ENCODE results near the gene ADAR. TPM values are rescaled to one million over a fixed set of nuclear protein-coding genes. Genes with fewer than 3 reads are reported as not detected.
A peak's percentile ranks its signal among the peaks of the same experiment; 100 is the strongest.

Gene ADAR
- total and polyA plus RNA-seq, 5 donors from 2014 or later, result 94.6 to 264 (median 110) TPM

DNA sequence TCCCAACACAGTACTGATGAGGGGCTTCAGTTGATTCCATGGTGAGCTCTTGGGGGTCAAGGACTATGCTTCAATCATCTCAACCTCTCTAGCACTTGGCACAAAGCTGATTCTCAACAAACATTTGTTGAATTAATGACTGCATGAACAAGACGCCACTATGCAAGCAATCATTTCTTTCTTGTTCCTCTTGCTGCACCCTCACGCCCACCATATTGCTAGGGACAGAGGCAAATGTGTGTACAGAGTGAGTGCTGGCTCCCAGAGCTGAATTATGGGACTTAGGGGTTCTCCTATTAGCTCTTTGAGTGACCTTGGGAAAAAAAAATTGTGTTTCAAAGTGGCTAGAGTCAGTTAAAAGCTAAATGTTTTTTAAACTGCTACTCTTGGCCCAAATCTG is 2.5 kb downstream of the ADAR start:
- Histone ChIP-seq H3K27ac (ENCODE audit: insufficient read depth, low read length, poor library complexity, severe bottlenecking) (peak overlapping the region; percentile 49), H3K9me3 (ENCODE audit: control insufficient read depth in 2 of 2, low read length in 2 of 2) (no peaks in the 10 kb centered on the region), H3K4me3 (ENCODE audit: low read depth, low read length) (peak overlapping the region; percentile 60), H3K4me1 (ENCODE audit: control insufficient read depth, insufficient read depth, low read length, poor library complexity, severe bottlenecking) (peaks cover 81% of the 10 kb centered on the region), H3K27me3 (ENCODE audit: control insufficient read depth, insufficient read depth, low read length) (no peaks in the 10 kb centered on the region), H3K36me3 (ENCODE audit: control insufficient read depth, insufficient read depth, low read length) (peaks cover 41% of the 10 kb centered on the region)
- Mint-ChIP-seq H3K27ac (peak overlapping the region; percentile 83 to 86 (median 86)), H3K4me3 (peak overlapping the region; percentile 44 to 98 (median 78)), H3K4me1 (peaks cover 35 to 90% (median 63%) of the 10 kb centered on the region in 4 donors), H3K36me3 (peaks cover 12% of the 10 kb centered on the region), H3K27me3 (no peaks in the 10 kb centered on the region), H3K9me3 (no peaks in the 10 kb centered on the region)
- DNase-seq, result no peak
- no peak for ATAC-seq (ENCODE audit: low read depth in 2 of 2)

- no peaks in the 10 kb centered on the region for H3K27me3 Mint-ChIP-seq
- peaks cover 24% of the 10 kb centered on the region for H3K36me3 Mint-ChIP-seq
- peaks cover 26 to 89% (median 58%) of the 10 kb centered on the region in 4 donors for H3K4me1 Mint-ChIP-seq
- no peaks in the 10 kb centered on the region for H3K9me3 Mint-ChIP-seq
- Histone ChIP-seq H3K4me3 (ENCODE audit: low read depth, low read length) (no peak overlapping the region), H3K27ac (ENCODE audit: insufficient read depth, low read length, poor library complexity, severe bottlenecking) (peak overlapping the region; percentile 49), H3K9me3 (ENCODE audit: control insufficient read depth in 2 of 2, low read length in 2 of 2) (no peaks in the 10 kb centered on the region), H3K27me3 (ENCODE audit: control insufficient read depth, insufficient read depth, low read length) (no peaks in the 10 kb centered on the region), H3K36me3 (ENCODE audit: control insufficient read depth, insufficient read depth, low read length) (peaks cover 56% of the 10 kb centered on the region), H3K4me1 (ENCODE audit: control insufficient read depth, insufficient read depth, low read length, poor library complexity, severe bottlenecking) (peaks cover 70% of the 10 kb centered on the region)
- no peak for DNase-seq
- peak overlapping the region in 1 of 3 donors; percentile 75 for H3K27ac Mint-ChIP-seq
- H3K4me3 Mint-ChIP-seq, result peak overlapping the region in 1 of 4 donors; percentile 98
- ATAC-seq (ENCODE audit: low read depth in 2 of 2), result no peak
These were observed 4.7 kb downstream of the ADAR start for GRCh38 chr1:154603317-154603716.

DNA sequence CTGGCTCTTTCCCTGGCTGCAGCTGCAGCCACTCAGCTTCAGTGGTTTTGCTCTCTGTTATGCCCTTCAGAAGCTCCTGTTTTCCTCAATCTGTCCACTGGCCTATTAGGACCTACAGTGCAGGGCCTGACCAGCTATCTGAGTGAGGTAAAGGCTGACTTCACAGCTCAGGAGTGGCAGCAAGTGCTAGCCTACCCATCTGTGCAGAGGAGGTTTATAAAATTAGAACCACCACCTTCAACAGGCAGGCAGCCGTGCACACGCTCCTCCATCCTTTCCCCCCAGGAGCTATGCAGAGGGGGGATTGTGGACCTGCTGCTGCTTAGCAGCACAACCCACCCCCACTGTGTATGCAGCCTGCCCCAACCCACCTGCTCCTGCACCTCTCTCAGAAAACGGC is 8.3 kb downstream of the ADAR start:
- H3K27me3 ChIP-seq (ENCODE audit: control insufficient read depth, insufficient read depth, low read length), result no peaks in the 10 kb centered on the region
- Mint-ChIP-seq H3K27me3 (no peaks in the 10 kb centered on the region), H3K4me1 (peaks cover 18 to 59% (median 38%) of the 10 kb centered on the region in 4 donors), H3K36me3 (peaks cover 45% of the 10 kb centered on the region), H3K9me3 (no peaks in the 10 kb centered on the region), H3K4me3 (peak overlapping the region in 1 of 4 donors; percentile 11), H3K27ac (peak overlapping the region in 1 of 3 donors; percentile 51)
- no peaks in the 10 kb centered on the region for H3K9me3 ChIP-seq (ENCODE audit: control insufficient read depth in 2 of 2, low read length in 2 of 2)
- peaks cover 41% of the 10 kb centered on the region for H3K4me1 ChIP-seq (ENCODE audit: control insufficient read depth, insufficient read depth, low read length, poor library complexity, severe bottlenecking)
- H3K27ac ChIP-seq (ENCODE audit: insufficient read depth, low read length, poor library complexity, severe bottlenecking), result no peak overlapping the region
- H3K36me3 ChIP-seq (ENCODE audit: control insufficient read depth, insufficient read depth, low read length), result peaks cover 86% of the 10 kb centered on the region
- no peak for ATAC-seq (ENCODE audit: low read depth in 2 of 2)
- DNase-seq, result no peak
- H3K4me3 ChIP-seq (ENCODE audit: low read depth, low read length), result no peak overlapping the region

DNA sequence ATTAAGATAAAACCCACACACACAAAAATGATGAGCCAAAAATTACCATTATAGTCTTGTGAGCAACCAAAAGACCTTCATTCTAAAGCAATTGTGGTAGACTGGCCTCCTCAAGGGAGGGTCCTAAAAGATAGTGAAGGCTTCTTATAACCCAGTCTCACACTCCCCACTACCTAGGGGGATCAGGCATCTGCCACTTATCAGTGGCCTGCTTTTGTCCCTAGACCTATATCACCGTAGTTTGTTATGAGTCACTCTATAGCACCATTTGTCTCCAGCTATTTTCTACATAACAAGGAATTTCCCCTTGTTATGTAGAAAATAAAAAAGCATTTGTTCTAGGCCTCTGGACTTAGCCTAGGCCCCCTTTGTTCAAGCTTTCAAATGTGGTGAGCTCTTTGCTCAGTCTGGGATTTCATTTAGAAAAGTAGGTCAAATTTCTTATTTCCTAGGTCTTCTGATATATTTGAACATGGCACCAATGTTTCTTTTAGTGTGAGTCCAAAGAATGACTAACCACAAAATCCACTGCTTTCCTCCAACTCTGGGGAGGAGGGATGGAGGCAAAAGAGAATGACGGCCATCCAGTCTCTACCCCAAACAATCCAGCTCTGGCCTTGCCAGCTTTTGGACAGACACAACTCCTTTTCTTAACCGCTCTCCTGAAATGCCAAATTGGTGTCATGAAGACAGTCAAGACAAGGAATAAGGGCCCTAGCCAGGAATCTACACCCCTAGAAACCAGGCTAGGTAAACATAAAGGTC is 8.9 kb downstream of the ADAR start:
- Histone ChIP-seq H3K36me3 (ENCODE audit: control insufficient read depth, insufficient read depth, low read length) (peaks cover 89% of the 10 kb centered on the region), H3K4me3 (ENCODE audit: low read depth, low read length) (no peak overlapping the region), H3K9me3 (ENCODE audit: control insufficient read depth in 2 of 2, low read length in 2 of 2) (no peaks in the 10 kb centered on the region), H3K27me3 (ENCODE audit: control insufficient read depth, insufficient read depth, low read length) (no peaks in the 10 kb centered on the region), H3K4me1 (ENCODE audit: control insufficient read depth, insufficient read depth, low read length, poor library complexity, severe bottlenecking) (peaks cover 35% of the 10 kb centered on the region), H3K27ac (ENCODE audit: insufficient read depth, low read length, poor library complexity, severe bottlenecking) (no peak overlapping the region)
- no peaks in the 10 kb centered on the region for H3K9me3 Mint-ChIP-seq
- no peak overlapping the region for H3K4me3 Mint-ChIP-seq
- peak overlapping the region in 1 of 3 donors; percentile 93 for H3K27ac Mint-ChIP-seq
- DNase-seq, result no peak
- no peak for ATAC-seq (ENCODE audit: low read depth in 2 of 2)
- H3K4me1 Mint-ChIP-seq, result peaks cover 12 to 53% (median 35%) of the 10 kb centered on the region in 4 donors
- H3K27me3 Mint-ChIP-seq, result no peaks in the 10 kb centered on the region
- peaks cover 50% of the 10 kb centered on the region for H3K36me3 Mint-ChIP-seq

- Mint-ChIP-seq H3K4me3 (no peak overlapping the region), H3K4me1 (peaks cover 10 to 28% (median 17%) of the 10 kb centered on the region in 4 donors), H3K36me3 (peaks cover 60% of the 10 kb centered on the region), H3K9me3 (no peaks in the 10 kb centered on the region), H3K27me3 (no peaks in the 10 kb centered on the region), H3K27ac (no peak overlapping the region)
- Histone ChIP-seq H3K9me3 (ENCODE audit: control insufficient read depth in 2 of 2, low read length in 2 of 2) (no peaks in the 10 kb centered on the region), H3K27ac (ENCODE audit: insufficient read depth, low read length, poor library complexity, severe bottlenecking) (no peak overlapping the region), H3K4me3 (ENCODE audit: low read depth, low read length) (no peak overlapping the region), H3K4me1 (ENCODE audit: control insufficient read depth, insufficient read depth, low read length, poor library complexity, severe bottlenecking) (peaks cover 9% of the 10 kb centered on the region), H3K27me3 (ENCODE audit: control insufficient read depth, insufficient read depth, low read length) (no peaks in the 10 kb centered on the region), H3K36me3 (ENCODE audit: control insufficient read depth, insufficient read depth, low read length) (peaks cover 90% of the 10 kb centered on the region)
- ATAC-seq (ENCODE audit: low read depth in 2 of 2) (no peak), DNase-seq (no peak)
These were observed 12.4 kb downstream of the ADAR start for GRCh38 chr1:154595621-154596020.

DNA sequence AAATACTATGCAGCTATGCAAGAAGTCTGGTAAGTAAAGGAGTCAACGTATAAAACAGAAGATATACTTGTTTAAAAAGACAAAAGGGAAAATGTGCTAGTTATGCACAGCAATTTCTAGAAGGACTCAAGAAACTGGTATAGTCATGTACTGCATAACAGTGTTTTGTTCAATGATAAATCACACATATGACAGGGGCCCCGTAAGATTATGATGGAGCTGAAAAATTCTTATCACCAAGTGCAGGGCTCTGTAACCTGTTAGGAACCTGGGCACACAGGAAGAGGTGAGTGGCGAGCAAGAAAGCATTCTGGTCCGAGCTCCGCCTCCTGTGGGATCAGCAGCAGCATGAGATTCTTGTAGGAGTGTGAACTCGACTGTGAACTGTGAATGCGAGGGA is 13.2 kb downstream of the ADAR start:
- Histone ChIP-seq H3K4me3 (ENCODE audit: low read depth, low read length) (no peak overlapping the region), H3K27me3 (ENCODE audit: control insufficient read depth, insufficient read depth, low read length) (no peaks in the 10 kb centered on the region), H3K27ac (ENCODE audit: insufficient read depth, low read length, poor library complexity, severe bottlenecking) (no peak overlapping the region), H3K9me3 (ENCODE audit: control insufficient read depth in 2 of 2, low read length in 2 of 2) (no peaks in the 10 kb centered on the region), H3K36me3 (ENCODE audit: control insufficient read depth, insufficient read depth, low read length) (peaks cover 98% of the 10 kb centered on the region), H3K4me1 (ENCODE audit: control insufficient read depth, insufficient read depth, low read length, poor library complexity, severe bottlenecking) (peaks cover 7% of the 10 kb centered on the region)
- peak overlapping the region in 1 of 3 donors; percentile 63 for H3K27ac Mint-ChIP-seq
- DNase-seq (no peak), ATAC-seq (ENCODE audit: low read depth in 2 of 2) (no peak)
- no peaks in the 10 kb centered on the region for H3K9me3 Mint-ChIP-seq
- H3K36me3 Mint-ChIP-seq, result peaks cover 58% of the 10 kb centered on the region
- peaks cover 10 to 27% (median 13%) of the 10 kb centered on the region in 4 donors for H3K4me1 Mint-ChIP-seq
- no peaks in the 10 kb centered on the region for H3K27me3 Mint-ChIP-seq
- no peak overlapping the region for H3K4me3 Mint-ChIP-seq

DNA sequence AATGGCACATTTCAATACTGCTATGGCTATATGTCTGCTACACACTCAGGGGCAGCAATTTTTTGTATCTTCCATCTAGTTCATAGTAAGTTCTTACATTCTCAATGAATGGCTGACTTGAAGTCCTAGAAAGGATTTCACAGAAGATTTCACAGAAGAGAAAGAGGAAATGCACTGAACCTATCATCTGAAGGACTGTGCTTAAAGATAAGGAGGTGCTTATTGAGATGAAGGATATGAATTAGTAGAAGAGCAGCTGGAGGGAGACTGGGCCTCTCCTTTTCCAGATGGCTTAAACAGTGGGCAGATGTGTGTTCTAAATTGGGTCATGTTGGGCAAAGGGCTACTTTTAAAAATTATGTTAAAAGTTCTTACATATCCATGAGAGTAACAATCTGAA is 14.6 kb downstream of the ADAR start:
- Mint-ChIP-seq H3K36me3 (peaks cover 61% of the 10 kb centered on the region), H3K27ac (peak overlapping the region in 1 of 3 donors; percentile 65)

GRCh38 chr1:154591206-154591605 is 16.8 kb downstream of the ADAR start:
- H3K4me1 Mint-ChIP-seq, result peaks cover 0 to 21% (median 8%) of the 10 kb centered on the region in 4 donors
- Histone ChIP-seq H3K4me1 (ENCODE audit: control insufficient read depth, insufficient read depth, low read length, poor library complexity, severe bottlenecking) (no peaks in the 10 kb centered on the region), H3K27ac (ENCODE audit: insufficient read depth, low read length, poor library complexity, severe bottlenecking) (no peak overlapping the region), H3K27me3 (ENCODE audit: control insufficient read depth, insufficient read depth, low read length) (no peaks in the 10 kb centered on the region), H3K36me3 (ENCODE audit: control insufficient read depth, insufficient read depth, low read length) (peaks cover 98% of the 10 kb centered on the region), H3K4me3 (ENCODE audit: low read depth, low read length) (no peak overlapping the region), H3K9me3 (ENCODE audit: control insufficient read depth in 2 of 2, low read length in 2 of 2) (no peaks in the 10 kb centered on the region)
- no peaks in the 10 kb centered on the region for H3K27me3 Mint-ChIP-seq
- H3K4me3 Mint-ChIP-seq, result no peak overlapping the region
- H3K9me3 Mint-ChIP-seq, result no peaks in the 10 kb centered on the region
- H3K36me3 Mint-ChIP-seq, result peaks cover 65% of the 10 kb centered on the region
- no peak for ATAC-seq (ENCODE audit: low read depth in 2 of 2)
- H3K27ac Mint-ChIP-seq, result no peak overlapping the region
- no peak for DNase-seq

More for the DNA sequence above, 14.6 kb downstream of the ADAR start:
- Histone ChIP-seq H3K4me1 (ENCODE audit: control insufficient read depth, insufficient read depth, low read length, poor library complexity, severe bottlenecking) (no peaks in the 10 kb centered on the region), H3K9me3 (ENCODE audit: control insufficient read depth in 2 of 2, low read length in 2 of 2) (no peaks in the 10 kb centered on the region), H3K36me3 (ENCODE audit: control insufficient read depth, insufficient read depth, low read length) (peaks cover 98% of the 10 kb centered on the region), H3K4me3 (ENCODE audit: low read depth, low read length) (no peak overlapping the region), H3K27ac (ENCODE audit: insufficient read depth, low read length, poor library complexity, severe bottlenecking) (no peak overlapping the region), H3K27me3 (ENCODE audit: control insufficient read depth, insufficient read depth, low read length) (no peaks in the 10 kb centered on the region)
- no peaks in the 10 kb centered on the region for H3K9me3 Mint-ChIP-seq
- no peaks in the 10 kb centered on the region for H3K27me3 Mint-ChIP-seq
- DNase-seq (no peak), ATAC-seq (ENCODE audit: low read depth in 2 of 2) (no peak)
- H3K4me1 Mint-ChIP-seq, result peaks cover 1 to 18% (median 7%) of the 10 kb centered on the region in 4 donors
- H3K4me3 Mint-ChIP-seq, result no peak overlapping the region

All from CD4-positive, CD25-positive, alpha-beta regulatory T cell (primary cell).